GM10266 (cell line): ENCODE results near the gene FABP7.

Source experiments
- DNase-seq: peaks from one replicate; pipeline ENCODE4 v3.0.0; 2012; ENCODE audit errors: extremely low spot score
- CTCF ChIP-seq: IDR thresholded peaks from 2 replicates; pipeline ENCODE4 v1.5.1; 2012; ENCODE audit warnings: mild to moderate bottlenecking, low read depth; ENCODE audit not compliant: control insufficient read depth, insufficient read depth; ENCODE audit errors: missing control alignments

FABP7 gene

GRCh38 chr6:122797537-122797936 lies 18.0 kb downstream of the FABP7 start:
- no peak for TF ChIP-seq CTCF

GRCh38 chr6:122798099-122798641 lies 18.7 kb downstream of the FABP7 start:
- TF ChIP-seq CTCF, result no peak
- DNase-seq, result no peak

More at GRCh38 chr6:122797537-122797936, 18.0 kb downstream of the FABP7 start:
- no peak for DNase-seq

GRCh38 chr6:122799140-122799745 lies 19.7 kb downstream of the FABP7 start:
- TF ChIP-seq CTCF, result no peak

GRCh38 chr6:122799916-122800686 lies 20.6 kb downstream of the FABP7 start:
- no peak for DNase-seq
- no peak for TF ChIP-seq CTCF

More at GRCh38 chr6:122799140-122799745, 19.7 kb downstream of the FABP7 start:
- DNase-seq, result no peak

GRCh38 chr6:122800906-122801305 lies 21.4 kb downstream of the FABP7 start:
- no peak for TF ChIP-seq CTCF
- DNase-seq, result no peak

GRCh38 chr6:122801397-122801796 lies 21.9 kb downstream of the FABP7 start:
- DNase-seq, result no peak

More at GRCh38 chr6:122801397-122801796, 21.9 kb downstream of the FABP7 start:
- TF ChIP-seq CTCF, result no peak
